Upper lobe of right lung (tissue), 1 donor: Measurements from ENCODE around the gene MEGF11. TPM values are rescaled to one million over a fixed set of nuclear protein-coding genes. Genes with fewer than 3 reads are reported as not detected.
"Not testable (repeated sequence)": the region's sequence is repeated elsewhere in the genome, so short reads cannot be mapped to it uniquely, and the experiment has no call there.

Experiments used
- ATAC-seq: fragments of 200-7000 bp; cut with Tn5 transposase; one replicate; pipeline ENCODE4 v1.9.1; 2020; ENCODE audit warnings: mild to moderate bottlenecking, moderate library complexity
- DNase-seq: peaks from one replicate; pipeline ENCODE4 v3.0.0-alpha.2; 2020
- H3K27ac ChIP-seq: fragments of 200-600 bp; one replicate; pipeline ENCODE4 v1.8.0; 2022
- H3K27me3 ChIP-seq: fragments of 200-600 bp; one replicate; pipeline ENCODE4 v1.8.0; 2022; ENCODE audit warnings: mild to moderate bottlenecking
- H3K36me3 ChIP-seq: fragments of 200-600 bp; one replicate; pipeline ENCODE4 v1.8.0; 2022
- H3K4me1 ChIP-seq: fragments of 200-600 bp; one replicate; pipeline ENCODE4 v1.8.0; 2022
- H3K4me3 ChIP-seq: fragments of 200-600 bp; one replicate; pipeline ENCODE4 v1.8.0; 2022; ENCODE audit warnings: mild to moderate bottlenecking
- H3K9me3 ChIP-seq: fragments of 200-600 bp; one replicate; pipeline ENCODE4 v1.8.0; 2022
- CTCF ChIP-seq: fragments of 200-600 bp; IDR thresholded peaks from one replicate; pipeline ENCODE4 v1.8.0; 2022; ENCODE audit warnings: antibody characterized with exemption
- intact Hi-C: fragments of 100-400 bp; cut with DNase I; formaldehyde crosslinking; loops from one replicate; pipeline ENCODE4 v1.11.0; 2022
- total RNA-seq: library from RNA; stranded (reverse); fragmentation: NEBNext Ultra II Directional; extraction: Animal tissue kit (Norgen Biotek cat#: 25700); gene quantifications from one replicate; pipeline ENCODE4 v1.2.1, GENCODE V29; 2021
- donor health status: DM: no; HTN: yes; CAD: no; lungs with severe emphysema.

Gene MEGF11
- total RNA-seq, 1 donor from 2014 or later = 3.0 TPM

GRCh38 chr15:65978110-65978509 is 275.4 kb downstream of the MEGF11 start:
- Histone ChIP-seq H3K4me3 (no peak overlapping the region), H3K9me3 (no peaks in the 10 kb centered on the region), H3K36me3 (no peaks in the 10 kb centered on the region), H3K4me1 (peaks cover 4% of the 10 kb centered on the region), H3K27ac (no peak overlapping the region), H3K27me3 (peaks cover 22% of the 10 kb centered on the region)
- TF ChIP-seq CTCF = no peak
- DNase-seq = no peak
- intact Hi-C loops = no loop called here
- no peak for ATAC-seq

- intact Hi-C loops, H3K36me3 ChIP-seq, ATAC-seq, H3K4me3 ChIP-seq, H3K4me1 ChIP-seq, H3K9me3 ChIP-seq, H3K27ac ChIP-seq, H3K27me3 ChIP-seq, DNase-seq: not testable (repeated sequence)
Observed at GRCh38 chr15:65976196-65976595, 277.4 kb downstream of the MEGF11 start.

- Histone ChIP-seq H3K36me3 (no peaks in the 10 kb centered on the region), H3K9me3 (no peaks in the 10 kb centered on the region), H3K4me1 (no peaks in the 10 kb centered on the region), H3K27ac (no peak overlapping the region), H3K27me3 (peaks cover 10% of the 10 kb centered on the region), H3K4me3 (no peak overlapping the region)
- ATAC-seq = no peak
- TF ChIP-seq CTCF = no peak
- DNase-seq = no peak
- intact Hi-C loops = no loop called here
Observed at GRCh38 chr15:65971741-65971995, 281.9 kb downstream of the MEGF11 start.

- H3K9me3 ChIP-seq = no peaks in the 10 kb centered on the region
- intact Hi-C loops = no loop called here
- no peak for TF ChIP-seq CTCF
- no peak overlapping the region for H3K27ac ChIP-seq
- ATAC-seq = no peak
- peaks cover 10% of the 10 kb centered on the region for H3K27me3 ChIP-seq
- DNase-seq = no peak
- no peaks in the 10 kb centered on the region for H3K36me3 ChIP-seq
- no peaks in the 10 kb centered on the region for H3K4me1 ChIP-seq
- no peak overlapping the region for H3K4me3 ChIP-seq
Observed at GRCh38 chr15:65970937-65971740, 282.4 kb downstream of the MEGF11 start.

GRCh38 chr15:65969865-65970816 is 283.4 kb downstream of the MEGF11 start:
- intact Hi-C loops = no loop called here
- no peaks in the 10 kb centered on the region for H3K9me3 ChIP-seq
- no peak overlapping the region for H3K4me3 ChIP-seq
- H3K27me3 ChIP-seq = peaks cover 10% of the 10 kb centered on the region
- no peaks in the 10 kb centered on the region for H3K36me3 ChIP-seq
- no peak for TF ChIP-seq CTCF
- H3K27ac ChIP-seq = no peak overlapping the region
- ATAC-seq (no peak), DNase-seq (no peak)
- H3K4me1 ChIP-seq = no peaks in the 10 kb centered on the region

- Histone ChIP-seq H3K36me3 (no peaks in the 10 kb centered on the region), H3K9me3 (no peaks in the 10 kb centered on the region), H3K27me3 (peaks cover 12% of the 10 kb centered on the region), H3K4me1 (no peaks in the 10 kb centered on the region), H3K27ac (no peak overlapping the region), H3K4me3 (no peak overlapping the region)
- no peak for TF ChIP-seq CTCF
- intact Hi-C loops = no loop called here
- no peak for ATAC-seq
- no peak for DNase-seq
Observed at GRCh38 chr15:65968511-65968910, 285.0 kb downstream of the MEGF11 start.
